ENCODE measurements around the gene SEPTIN8.

The SEPTIN8 gene

DNA sequence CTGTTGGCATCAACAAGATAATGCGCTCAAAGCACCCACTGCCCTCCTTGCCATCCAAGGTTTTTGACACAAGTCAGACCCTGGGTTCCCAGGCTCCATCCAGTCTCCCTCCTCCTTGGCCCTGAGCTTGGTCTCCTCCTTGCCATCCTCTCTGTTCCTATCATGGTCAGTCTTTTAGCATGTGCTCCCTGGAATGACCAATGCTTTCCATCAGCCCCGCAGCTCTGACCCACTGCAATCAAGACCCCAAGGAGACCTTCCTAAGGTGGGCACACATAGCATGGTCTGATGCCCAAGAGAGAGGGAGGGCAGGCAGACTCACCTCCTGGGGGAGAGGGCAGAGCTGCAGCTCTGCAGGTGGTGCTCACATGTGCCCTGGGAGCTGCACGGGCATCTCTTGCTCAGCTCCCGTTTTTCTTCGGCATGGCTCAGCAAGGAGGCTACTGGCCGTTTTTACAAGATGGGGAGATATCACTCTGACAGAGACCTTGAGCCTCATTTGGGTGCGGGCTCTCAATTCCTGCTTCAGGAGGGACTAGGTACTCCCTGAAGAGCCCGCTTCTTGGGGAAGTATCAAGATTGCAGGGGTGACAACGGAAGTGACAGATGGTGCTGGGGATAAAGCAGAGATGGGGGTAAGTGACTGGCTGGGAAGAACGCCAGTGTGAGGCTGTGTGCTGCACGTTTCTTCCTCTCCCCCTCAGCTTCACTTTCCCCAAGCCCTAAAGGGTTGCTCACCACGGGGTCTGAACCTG lies 3.3 kb downstream of the SEPTIN8 start:
- Histone ChIP-seq H3K4ac (ENCODE audit: low read depth in 1 of 2, low read length in 2 of 2) (peak overlapping the region in 1 of 2 experiments; percentile 17), H3K4me3 (ENCODE audit: insufficient read depth in 1 of 2, low read depth in 1 of 2, low read length in 2 of 2) (no peak overlapping the region), H3K79me1 (replicated peaks; ENCODE audit: low read length, poor library complexity, severe bottlenecking) (peaks cover 46% of the 10 kb centered on the region), H2BK120ac (ENCODE audit: low read depth, low read length) (no peak overlapping the region), H2BK15ac (ENCODE audit: low read depth, poor library complexity, severe bottlenecking) (no peak overlapping the region), H3K23ac (ENCODE audit: low read length in 2 of 2) (no peak overlapping the region), H3K4me1 (ENCODE audit: control insufficient read depth, insufficient read depth, low read depth, low read length) (peaks cover 50% of the 10 kb centered on the region), H3K9me3 (ENCODE audit: control insufficient read depth, low read length) (no peaks in the 10 kb centered on the region), H3K18ac (ENCODE audit: low read depth in 1 of 2, low read length in 2 of 2) (no peak overlapping the region), H4K8ac (ENCODE audit: low read length) (no peak overlapping the region), H3K36me3 (ENCODE audit: control insufficient read depth in 1 of 2, insufficient read depth in 2 of 2, low read depth in 1 of 2, low read length in 2 of 2) (peaks cover 0 to 23% of the 10 kb centered on the region in 2 experiments), H4K91ac (ENCODE audit: low read length) (peak overlapping the region; percentile 10), H2BK5ac (ENCODE audit: low read depth, low read length, poor library complexity, severe bottlenecking) (no peak overlapping the region), H3K4me2 (ENCODE audit: low read length, poor library complexity, severe bottlenecking) (no peak overlapping the region), H2AFZ (ENCODE audit: low read depth, low read length) (no peak overlapping the region), H3K9ac (ENCODE audit: low read length) (no peak overlapping the region), H2BK12ac (ENCODE audit: low read length in 2 of 2) (peak overlapping the region in 1 of 2 experiments; percentile 11), H3K27me3 (ENCODE audit: control insufficient read depth in 1 of 2, insufficient read depth in 1 of 2, low read length in 2 of 2) (peaks cover 0 to 2% of the 10 kb centered on the region in 2 experiments), H3K14ac (ENCODE audit: low read length in 2 of 2) (no peak overlapping the region), H2AK5ac (ENCODE audit: low read length, severe bottlenecking) (peak overlapping the region; percentile 84), H3K27ac (ENCODE audit: low read length, poor library complexity, severe bottlenecking) (no peak overlapping the region)
- 95% methylated on average over 10 of the region's 12 CpGs for WGBS
- no peak for DNase-seq

DNA sequence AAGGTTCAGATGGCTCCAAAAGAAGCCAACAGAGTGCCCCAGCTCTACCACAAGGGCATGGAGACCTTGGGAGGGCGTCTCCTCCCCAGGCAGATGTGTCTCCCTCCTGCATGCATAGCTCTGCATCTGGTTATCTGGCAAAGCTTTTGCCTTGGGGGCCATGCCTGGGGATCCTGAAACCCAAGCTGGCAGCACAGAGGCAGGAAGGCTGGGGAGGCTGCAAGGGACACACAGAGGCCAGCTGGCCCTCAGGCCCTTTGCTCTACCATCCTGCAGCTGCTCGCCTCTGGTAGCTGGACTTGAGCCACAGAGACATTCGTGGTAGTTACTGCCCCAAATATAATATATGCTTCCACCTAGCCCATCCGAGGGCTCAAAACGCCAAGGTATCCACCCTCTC lies 3.9 kb downstream of the SEPTIN8 start:
- peaks cover 0 to 23% of the 10 kb centered on the region in 2 experiments for H3K36me3 ChIP-seq (ENCODE audit: control insufficient read depth in 1 of 2, insufficient read depth in 2 of 2, low read depth in 1 of 2, low read length in 2 of 2)
- no peak overlapping the region for H3K14ac ChIP-seq (ENCODE audit: low read length in 2 of 2)
- H3K79me1 ChIP-seq (replicated peaks; ENCODE audit: low read length, poor library complexity, severe bottlenecking) = peaks cover 49% of the 10 kb centered on the region
- H2BK5ac ChIP-seq (ENCODE audit: low read depth, low read length, poor library complexity, severe bottlenecking) = no peak overlapping the region
- DNase-seq = no peak
- H3K4ac ChIP-seq (ENCODE audit: low read depth in 1 of 2, low read length in 2 of 2) = no peak overlapping the region
- H3K23ac ChIP-seq (ENCODE audit: low read length in 2 of 2) = no peak overlapping the region
- WGBS = 95% methylated on average over 5 of the region's 5 CpGs
- no peaks in the 10 kb centered on the region for H3K9me3 ChIP-seq (ENCODE audit: control insufficient read depth, low read length)
- no peak overlapping the region for H2BK15ac ChIP-seq (ENCODE audit: low read depth, poor library complexity, severe bottlenecking)
- no peak overlapping the region for H3K4me3 ChIP-seq (ENCODE audit: insufficient read depth in 1 of 2, low read depth in 1 of 2, low read length in 2 of 2)
- no peak overlapping the region for H3K4me2 ChIP-seq (ENCODE audit: low read length, poor library complexity, severe bottlenecking)
- no peaks in the 10 kb centered on the region for H3K27me3 ChIP-seq (ENCODE audit: control insufficient read depth in 1 of 2, insufficient read depth in 1 of 2, low read length in 2 of 2)
- H2AK5ac ChIP-seq (ENCODE audit: low read length, severe bottlenecking) = peak overlapping the region; percentile 88
- no peak overlapping the region for H4K91ac ChIP-seq (ENCODE audit: low read length)
- H2BK120ac ChIP-seq (ENCODE audit: low read depth, low read length) = no peak overlapping the region
- H4K8ac ChIP-seq (ENCODE audit: low read length) = no peak overlapping the region
- peaks cover 54% of the 10 kb centered on the region for H3K4me1 ChIP-seq (ENCODE audit: control insufficient read depth, insufficient read depth, low read depth, low read length)
- H2AFZ ChIP-seq (ENCODE audit: low read depth, low read length) = no peak overlapping the region
- no peak overlapping the region for H3K9ac ChIP-seq (ENCODE audit: low read length)
- no peak overlapping the region for H3K27ac ChIP-seq (ENCODE audit: low read length, poor library complexity, severe bottlenecking)
- H2BK12ac ChIP-seq (ENCODE audit: low read length in 2 of 2) = peak overlapping the region in 1 of 2 experiments; percentile 11
- H3K18ac ChIP-seq (ENCODE audit: low read depth in 1 of 2, low read length in 2 of 2) = no peak overlapping the region

DNA sequence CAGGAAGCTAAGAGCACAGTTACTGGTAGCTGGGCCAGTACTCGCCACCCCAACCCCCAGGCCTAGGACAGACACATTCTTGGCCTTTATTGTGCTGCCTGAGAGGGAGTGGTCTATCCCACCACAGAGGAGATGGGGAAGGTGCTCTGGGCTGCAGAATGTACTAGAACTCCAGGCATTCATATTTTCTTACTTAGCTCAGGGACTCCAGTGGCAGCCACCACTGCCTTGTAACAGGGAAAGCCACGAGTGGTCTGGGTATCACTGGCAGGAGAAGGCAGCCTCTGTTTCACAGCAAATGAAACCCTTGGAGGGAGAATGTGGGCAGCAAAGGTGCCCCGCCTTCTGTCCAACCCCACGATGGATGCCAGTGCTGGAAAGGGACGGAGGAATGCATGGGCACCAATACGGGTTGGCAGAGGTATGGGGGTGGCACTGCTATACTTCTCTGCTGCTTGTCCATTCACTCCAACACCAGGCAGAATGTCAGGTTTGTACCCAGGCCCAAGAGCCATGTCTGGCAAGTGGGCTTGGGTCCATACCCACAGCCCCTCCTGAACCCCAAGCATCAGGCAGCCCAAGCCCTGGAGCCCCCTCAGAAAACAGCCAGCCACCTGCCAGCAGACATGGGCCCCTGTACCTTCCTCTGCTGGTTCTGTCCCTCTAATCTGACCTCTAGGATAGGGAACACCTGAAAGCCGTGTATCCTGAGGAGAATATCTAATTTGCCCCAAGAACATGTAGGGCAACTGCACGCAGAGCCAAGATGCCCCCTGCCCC lies 4.6 kb downstream of the SEPTIN8 start:
- Histone ChIP-seq H3K36me3 (ENCODE audit: control insufficient read depth in 1 of 2, insufficient read depth in 2 of 2, low read depth in 1 of 2, low read length in 2 of 2) (peaks cover 0 to 23% of the 10 kb centered on the region in 2 experiments), H3K4me2 (ENCODE audit: low read length, poor library complexity, severe bottlenecking) (no peak overlapping the region), H4K91ac (ENCODE audit: low read length) (no peak overlapping the region), H3K27me3 (ENCODE audit: control insufficient read depth in 1 of 2, insufficient read depth in 1 of 2, low read length in 2 of 2) (no peaks in the 10 kb centered on the region), H3K18ac (ENCODE audit: low read depth in 1 of 2, low read length in 2 of 2) (peak overlapping the region; percentile 56 to 82), H3K14ac (ENCODE audit: low read length in 2 of 2) (no peak overlapping the region), H3K4me1 (ENCODE audit: control insufficient read depth, insufficient read depth, low read depth, low read length) (peaks cover 54% of the 10 kb centered on the region), H3K4me3 (ENCODE audit: insufficient read depth in 1 of 2, low read depth in 1 of 2, low read length in 2 of 2) (no peak overlapping the region), H2BK120ac (ENCODE audit: low read depth, low read length) (no peak overlapping the region), H3K27ac (ENCODE audit: low read length, poor library complexity, severe bottlenecking) (no peak overlapping the region), H3K23ac (ENCODE audit: low read length in 2 of 2) (peak overlapping the region in 1 of 2 experiments; percentile 48), H2AFZ (ENCODE audit: low read depth, low read length) (no peak overlapping the region), H3K79me1 (replicated peaks; ENCODE audit: low read length, poor library complexity, severe bottlenecking) (peaks cover 46% of the 10 kb centered on the region), H2AK5ac (ENCODE audit: low read length, severe bottlenecking) (peak overlapping the region; percentile 88), H3K9me3 (ENCODE audit: control insufficient read depth, low read length) (no peaks in the 10 kb centered on the region), H2BK5ac (ENCODE audit: low read depth, low read length, poor library complexity, severe bottlenecking) (no peak overlapping the region), H3K9ac (ENCODE audit: low read length) (no peak overlapping the region), H2BK12ac (ENCODE audit: low read length in 2 of 2) (peak overlapping the region in 1 of 2 experiments; percentile 28), H2BK15ac (ENCODE audit: low read depth, poor library complexity, severe bottlenecking) (no peak overlapping the region), H3K4ac (ENCODE audit: low read depth in 1 of 2, low read length in 2 of 2) (peak overlapping the region in 1 of 2 experiments; percentile 46), H4K8ac (ENCODE audit: low read length) (peak overlapping the region; percentile 7)
- DNase-seq = no peak
- 95% methylated on average over 7 of the region's 8 CpGs for WGBS

GRCh38 chr5:132771503-132771998 lies 5.5 kb downstream of the SEPTIN8 start:
- Histone ChIP-seq H3K79me1 (replicated peaks; ENCODE audit: low read length, poor library complexity, severe bottlenecking) (peaks cover 53% of the 10 kb centered on the region), H4K8ac (ENCODE audit: low read length) (peak overlapping the region; percentile 27), H2BK15ac (ENCODE audit: low read depth, poor library complexity, severe bottlenecking) (peak overlapping the region; percentile 29), H2AK5ac (ENCODE audit: low read length, severe bottlenecking) (no peak overlapping the region), H3K9me3 (ENCODE audit: control insufficient read depth, low read length) (no peaks in the 10 kb centered on the region), H3K4me2 (ENCODE audit: low read length, poor library complexity, severe bottlenecking) (no peak overlapping the region), H2BK120ac (ENCODE audit: low read depth, low read length) (peak overlapping the region; percentile 68), H3K14ac (ENCODE audit: low read length in 2 of 2) (no peak overlapping the region), H3K4ac (ENCODE audit: low read depth in 1 of 2, low read length in 2 of 2) (no peak overlapping the region), H3K23ac (ENCODE audit: low read length in 2 of 2) (peak overlapping the region in 1 of 2 experiments; percentile 9), H3K9ac (ENCODE audit: low read length) (no peak overlapping the region), H3K27me3 (ENCODE audit: control insufficient read depth in 1 of 2, insufficient read depth in 1 of 2, low read length in 2 of 2) (no peaks in the 10 kb centered on the region), H3K4me3 (ENCODE audit: insufficient read depth in 1 of 2, low read depth in 1 of 2, low read length in 2 of 2) (no peak overlapping the region), H2BK5ac (ENCODE audit: low read depth, low read length, poor library complexity, severe bottlenecking) (no peak overlapping the region), H3K4me1 (ENCODE audit: control insufficient read depth, insufficient read depth, low read depth, low read length) (peaks cover 58% of the 10 kb centered on the region), H3K36me3 (ENCODE audit: control insufficient read depth in 1 of 2, insufficient read depth in 2 of 2, low read depth in 1 of 2, low read length in 2 of 2) (peaks cover 0 to 23% of the 10 kb centered on the region in 2 experiments), H4K91ac (ENCODE audit: low read length) (no peak overlapping the region), H3K27ac (ENCODE audit: low read length, poor library complexity, severe bottlenecking) (peak overlapping the region; percentile 5), H2AFZ (ENCODE audit: low read depth, low read length) (no peak overlapping the region), H2BK12ac (ENCODE audit: low read length in 2 of 2) (peak overlapping the region in 1 of 2 experiments; percentile 37), H3K18ac (ENCODE audit: low read depth in 1 of 2, low read length in 2 of 2) (peak overlapping the region; percentile 13 to 56)
- WGBS = 20% methylated on average over 7 of the region's 8 CpGs
- peak; percentile 93 for DNase-seq

All from mesenchymal stem cell (in vitro differentiated cells and primary cell).